Measurements from ENCODE around the gene ANKAR. TPM values are rescaled to one million over a fixed set of nuclear protein-coding genes. Genes with fewer than 3 reads are reported as not detected.
"Not testable (repeated sequence)": the region's sequence is repeated elsewhere in the genome, so short reads cannot be mapped to it uniquely, and the experiment has no call there.

Gene ANKAR
- total and polyA plus RNA-seq, 4 experiments from 2014 or later, result 2.8 to 20.2 (median 12.7) TPM

- POLR2A ChIA-PET (ENCODE audit: partially characterized antibody), result interaction anchor here (1.3 to 1.7 kb wide), 2 partner anchors 37 to 40 kb away, joined by 5 to 9 read pairs; partner anchors contain the start of gene ASNSD1
- Mint-ChIP-seq H3K4me1 (no peaks in the 10 kb centered on the region), H3K4me3 (no peak overlapping the region)
These were observed 23.8 kb downstream of the ANKAR start for GRCh38 chr2:189698020-189698887.

GRCh38 chr2:189700681-189701080, 26.2 kb downstream of the ANKAR start:
- ChIA-PET CTCF (ENCODE audit: partially characterized antibody) (interaction anchor here (1.1 to 5.4 kb wide), 4 partner anchors 27 to 41 kb away, joined by 3 to 116 read pairs (median 4); partner anchors contain the start of genes ANKAR and ASNSD1), POLR2A (ENCODE audit: partially characterized antibody) (no interaction called here)
- no peaks in the 10 kb centered on the region for H3K9me3 Mint-ChIP-seq
- H3K36me3 Mint-ChIP-seq, result peaks cover 3 to 4% of the 10 kb centered on the region in 2 donors
- intact Hi-C loops (cut with micrococcal nuclease), result no loop called here
- no peaks in the 10 kb centered on the region for H3K4me1 Mint-ChIP-seq
- DNase-seq, result no peak
- no peaks in the 10 kb centered on the region for H3K9me3 ChIP-seq (ENCODE audit: control insufficient read depth in 1 of 2, low read length in 2 of 2)
- H3K4me3 Mint-ChIP-seq, result no peak overlapping the region
- H3K27me3 Mint-ChIP-seq, result no peaks in the 10 kb centered on the region
- no peaks in the 10 kb centered on the region for H3K27me3 ChIP-seq (ENCODE audit: insufficient read depth, low read length)
- no peak overlapping the region for H3K4me3 ChIP-seq (ENCODE audit: low read length in 2 of 2)
- no peak overlapping the region for H3K27ac Mint-ChIP-seq
- no peaks in the 10 kb centered on the region for H3K36me3 ChIP-seq (ENCODE audit: insufficient read depth, low read length)
- H3K4me1 ChIP-seq (ENCODE audit: insufficient read depth, low read length), result no peaks in the 10 kb centered on the region
- H3K27ac ChIP-seq (ENCODE audit: low read depth, low read length), result no peak overlapping the region

More at GRCh38 chr2:189698020-189698887, 23.8 kb downstream of the ANKAR start:
- peak; percentile 40 to 50 (median 48) for DNase-seq
- CTCF ChIA-PET (ENCODE audit: partially characterized antibody), result interaction anchor here (0.9 to 5.4 kb wide), 14 partner anchors 9 to 253 kb away, joined by 3 to 116 read pairs (median 4); partner anchors contain the start of genes ANKAR, ASNSD1 and OSGEPL1
- Histone ChIP-seq H3K27me3 (ENCODE audit: insufficient read depth, low read length) (no peaks in the 10 kb centered on the region), H3K4me1 (ENCODE audit: insufficient read depth, low read length) (no peaks in the 10 kb centered on the region), H3K27ac (ENCODE audit: low read depth, low read length) (no peak overlapping the region), H3K9me3 (ENCODE audit: control insufficient read depth in 1 of 2, low read length in 2 of 2) (no peaks in the 10 kb centered on the region), H3K4me3 (ENCODE audit: low read length in 2 of 2) (no peak overlapping the region), H3K36me3 (ENCODE audit: insufficient read depth, low read length) (no peaks in the 10 kb centered on the region)
- H3K27ac Mint-ChIP-seq, result peak overlapping the region in 2 of 7 donors; percentile 3 to 36
- H3K36me3 Mint-ChIP-seq, result peaks cover 0 to 2% of the 10 kb centered on the region in 2 donors
- no peaks in the 10 kb centered on the region for H3K9me3 Mint-ChIP-seq
- intact Hi-C loops (cut with micrococcal nuclease), result loop anchor here (1.0 to 5.0 kb wide), 4 partner anchors 15 to 64 kb away; partner anchors contain the start of genes ANKAR, ASNSD1 and OSGEPL1
- H3K27me3 Mint-ChIP-seq, result no peaks in the 10 kb centered on the region

GRCh38 chr2:189702071-189702470, 27.6 kb downstream of the ANKAR start:
- intact Hi-C loops (cut with micrococcal nuclease), result no loop called here
- no peak overlapping the region for H3K27ac Mint-ChIP-seq
- Histone ChIP-seq H3K36me3 (ENCODE audit: insufficient read depth, low read length) (no peaks in the 10 kb centered on the region), H3K27ac (ENCODE audit: low read depth, low read length) (no peak overlapping the region), H3K4me3 (ENCODE audit: low read length in 2 of 2) (no peak overlapping the region), H3K27me3 (ENCODE audit: insufficient read depth, low read length) (no peaks in the 10 kb centered on the region), H3K4me1 (ENCODE audit: insufficient read depth, low read length) (no peaks in the 10 kb centered on the region), H3K9me3 (ENCODE audit: control insufficient read depth in 1 of 2, low read length in 2 of 2) (no peaks in the 10 kb centered on the region)
- no peak for DNase-seq
- H3K36me3 Mint-ChIP-seq, result peaks cover 3% of the 10 kb centered on the region in 2 donors
- POLR2A ChIA-PET (ENCODE audit: partially characterized antibody), result no interaction called here
- no peaks in the 10 kb centered on the region for H3K4me1 Mint-ChIP-seq
- H3K9me3 Mint-ChIP-seq, result no peaks in the 10 kb centered on the region
- no peaks in the 10 kb centered on the region for H3K27me3 Mint-ChIP-seq
- no peak overlapping the region for H3K4me3 Mint-ChIP-seq
- CTCF ChIA-PET (ENCODE audit: partially characterized antibody), result interaction anchor here (1.1 to 5.4 kb wide), 5 partner anchors 27 to 43 kb away, joined by 4 to 116 read pairs (median 5); partner anchors contain the start of genes ANKAR and ASNSD1

GRCh38 chr2:189709501-189710221, 35.2 kb downstream of the ANKAR start:
- DNase-seq, result no peak
- Histone ChIP-seq H3K36me3 (ENCODE audit: insufficient read depth, low read length) (no peaks in the 10 kb centered on the region), H3K4me3 (ENCODE audit: low read length in 2 of 2) (no peak overlapping the region), H3K4me1 (ENCODE audit: insufficient read depth, low read length) (no peaks in the 10 kb centered on the region), H3K9me3 (ENCODE audit: control insufficient read depth in 1 of 2, low read length in 2 of 2) (no peaks in the 10 kb centered on the region), H3K27me3 (ENCODE audit: insufficient read depth, low read length) (no peaks in the 10 kb centered on the region), H3K27ac (ENCODE audit: low read depth, low read length) (no peak overlapping the region)
- intact Hi-C loops (cut with micrococcal nuclease), result no loop called here
- no peaks in the 10 kb centered on the region for H3K4me1 Mint-ChIP-seq
- ChIA-PET POLR2A (ENCODE audit: partially characterized antibody) (no interaction called here), CTCF (ENCODE audit: partially characterized antibody) (interaction anchor here (1.1 kb wide), 1 partner anchor 53 kb away, joined by 3 read pairs; the partner anchor contains the start of gene OSGEPL1)
- H3K27ac Mint-ChIP-seq, result no peak overlapping the region
- peaks cover 0 to 6% (median under 1%) of the 10 kb centered on the region in 8 donors for H3K9me3 Mint-ChIP-seq
- H3K27me3 Mint-ChIP-seq, result no peaks in the 10 kb centered on the region
- H3K36me3 Mint-ChIP-seq, result peaks cover 3 to 11% of the 10 kb centered on the region in 2 donors
- H3K4me3 Mint-ChIP-seq, result no peak overlapping the region

- H3K27ac Mint-ChIP-seq; H3K4me1 ChIP-seq (ENCODE audit: insufficient read depth, low read length); H3K27me3 ChIP-seq (ENCODE audit: insufficient read depth, low read length); H3K27ac ChIP-seq (ENCODE audit: low read depth, low read length); DNase-seq; H3K36me3 ChIP-seq (ENCODE audit: insufficient read depth, low read length); H3K4me1 Mint-ChIP-seq; H3K27me3 Mint-ChIP-seq; CTCF ChIA-PET (ENCODE audit: partially characterized antibody); H3K4me3 Mint-ChIP-seq; H3K9me3 ChIP-seq (ENCODE audit: control insufficient read depth in 1 of 2, low read length in 2 of 2); POLR2A ChIA-PET (ENCODE audit: partially characterized antibody); H3K4me3 ChIP-seq (ENCODE audit: low read length in 2 of 2); intact Hi-C loops (cut with micrococcal nuclease); H3K36me3 Mint-ChIP-seq: not testable (repeated sequence)
- peaks cover 0 to 19% (median 10%) of the 10 kb centered on the region in 8 donors for H3K9me3 Mint-ChIP-seq
These were observed 43.1 kb downstream of the ANKAR start for GRCh38 chr2:189717593-189717992.

GRCh38 chr2:189719571-189719970, 45.1 kb downstream of the ANKAR start:
- Histone ChIP-seq H3K9me3 (ENCODE audit: control insufficient read depth in 1 of 2, low read length in 2 of 2) (no peaks in the 10 kb centered on the region), H3K36me3 (ENCODE audit: insufficient read depth, low read length) (no peaks in the 10 kb centered on the region), H3K27ac (ENCODE audit: low read depth, low read length) (no peak overlapping the region), H3K4me3 (ENCODE audit: low read length in 2 of 2) (no peak overlapping the region), H3K4me1 (ENCODE audit: insufficient read depth, low read length) (no peaks in the 10 kb centered on the region), H3K27me3 (ENCODE audit: insufficient read depth, low read length) (no peaks in the 10 kb centered on the region)
- Mint-ChIP-seq H3K9me3 (peaks cover 0 to 14% (median 10%) of the 10 kb centered on the region in 8 donors), H3K4me3 (no peak overlapping the region), H3K27me3 (no peaks in the 10 kb centered on the region), H3K27ac (peak overlapping the region in 1 of 7 donors; percentile 36), H3K4me1 (no peaks in the 10 kb centered on the region), H3K36me3 (peaks cover 2 to 4% of the 10 kb centered on the region in 2 donors)
- no peak for DNase-seq
- ChIA-PET CTCF (ENCODE audit: partially characterized antibody) (no interaction called here), POLR2A (ENCODE audit: partially characterized antibody) (no interaction called here)
- intact Hi-C loops (cut with micrococcal nuclease), result no loop called here

- Histone ChIP-seq H3K27ac (ENCODE audit: low read depth, low read length) (no peak overlapping the region), H3K27me3 (ENCODE audit: insufficient read depth, low read length) (no peaks in the 10 kb centered on the region), H3K36me3 (ENCODE audit: insufficient read depth, low read length) (no peaks in the 10 kb centered on the region), H3K4me3 (ENCODE audit: low read length in 2 of 2) (no peak overlapping the region), H3K4me1 (ENCODE audit: insufficient read depth, low read length) (no peaks in the 10 kb centered on the region), H3K9me3 (ENCODE audit: control insufficient read depth in 1 of 2, low read length in 2 of 2) (no peaks in the 10 kb centered on the region)
- no peak for DNase-seq
- Mint-ChIP-seq H3K27ac (peak overlapping the region in 1 of 7 donors; percentile 11), H3K4me3 (no peak overlapping the region), H3K36me3 (peaks cover 0 to 4% of the 10 kb centered on the region in 2 donors), H3K27me3 (no peaks in the 10 kb centered on the region), H3K9me3 (no peaks in the 10 kb centered on the region), H3K4me1 (no peaks in the 10 kb centered on the region)
- intact Hi-C loops (cut with micrococcal nuclease), result no loop called here
- CTCF ChIA-PET (ENCODE audit: partially characterized antibody), result no interaction called here
- POLR2A ChIA-PET (ENCODE audit: partially characterized antibody), result no interaction called here
These were observed 48.7 kb downstream of the ANKAR start for GRCh38 chr2:189723192-189723591.
